ENCODE results near the gene PPRC1.

Gene PPRC1

DNA sequence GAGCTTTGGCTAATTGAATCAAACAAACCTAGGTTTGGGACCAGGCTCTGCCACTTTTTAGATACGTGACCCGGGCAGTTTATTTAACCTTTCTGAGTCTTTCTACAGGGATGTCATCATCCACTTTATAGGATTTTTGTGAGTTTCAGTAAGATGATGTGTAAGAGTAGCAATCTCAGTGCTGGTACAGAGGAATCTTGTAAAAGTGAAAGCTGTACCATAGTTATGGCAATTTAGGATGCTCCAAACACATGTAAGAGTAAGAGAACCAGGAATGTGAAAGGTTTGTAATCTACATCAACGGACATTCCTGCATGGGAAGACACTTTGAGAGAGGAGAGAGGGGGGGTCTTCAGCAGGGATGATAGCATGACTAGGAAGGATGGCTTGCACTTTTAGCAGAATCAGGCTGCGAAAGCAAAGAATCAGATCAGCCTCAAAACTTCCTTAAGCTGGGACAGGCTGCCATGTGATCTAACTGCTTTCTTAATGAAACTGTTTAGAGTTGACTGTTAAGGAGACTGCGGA, 20.3 kb downstream of the PPRC1 start:
- Histone ChIP-seq H3K18ac (ENCODE audit: low read length) (no peak overlapping the region), H3K23ac (ENCODE audit: low read length) (no peak overlapping the region), H3K4me1 (ENCODE audit: control insufficient read depth, low read depth, low read length) (peaks cover 4% of the 10 kb centered on the region), H3K4ac (ENCODE audit: low read depth, low read length) (no peak overlapping the region), H3K79me1 (ENCODE audit: low read length) (peaks cover 4% of the 10 kb centered on the region), H4K8ac (ENCODE audit: low read depth, low read length) (no peak overlapping the region), H2BK5ac (ENCODE audit: low read length) (no peak overlapping the region), H2AK5ac (ENCODE audit: low read length) (no peak overlapping the region), H3K4me2 (ENCODE audit: low read length) (peak overlapping the region; percentile 42), H3K9ac (ENCODE audit: low read length) (peak overlapping the region; percentile 90), H2BK15ac (replicated peaks; ENCODE audit: low read depth) (no peak overlapping the region), H4K5ac (ENCODE audit: low read length) (no peak overlapping the region), H2BK120ac (ENCODE audit: low read depth, low read length) (no peak overlapping the region), H3K27ac (ENCODE audit: low read depth, low read length) (no peak overlapping the region), H3K36me3 (ENCODE audit: control insufficient read depth, insufficient read depth, low read length) (peaks cover 12% of the 10 kb centered on the region), H3K4me3 (ENCODE audit: low read length) (peak overlapping the region; percentile 93), H3K27me3 (ENCODE audit: insufficient read depth, low read length, poor library complexity) (no peaks in the 10 kb centered on the region), H3K56ac (ENCODE audit: low read length) (peak overlapping the region; percentile 97), H3K79me2 (ENCODE audit: control insufficient read depth, insufficient read depth, low read length) (peaks cover 51% of the 10 kb centered on the region)
- no CpG with 5 or more reads among the region's 5 CpGs for WGBS (ENCODE audit: extremely low coverage, insufficient coverage, low lambda C conversion rate)
- peak; percentile 67 for DNase-seq

DNA sequence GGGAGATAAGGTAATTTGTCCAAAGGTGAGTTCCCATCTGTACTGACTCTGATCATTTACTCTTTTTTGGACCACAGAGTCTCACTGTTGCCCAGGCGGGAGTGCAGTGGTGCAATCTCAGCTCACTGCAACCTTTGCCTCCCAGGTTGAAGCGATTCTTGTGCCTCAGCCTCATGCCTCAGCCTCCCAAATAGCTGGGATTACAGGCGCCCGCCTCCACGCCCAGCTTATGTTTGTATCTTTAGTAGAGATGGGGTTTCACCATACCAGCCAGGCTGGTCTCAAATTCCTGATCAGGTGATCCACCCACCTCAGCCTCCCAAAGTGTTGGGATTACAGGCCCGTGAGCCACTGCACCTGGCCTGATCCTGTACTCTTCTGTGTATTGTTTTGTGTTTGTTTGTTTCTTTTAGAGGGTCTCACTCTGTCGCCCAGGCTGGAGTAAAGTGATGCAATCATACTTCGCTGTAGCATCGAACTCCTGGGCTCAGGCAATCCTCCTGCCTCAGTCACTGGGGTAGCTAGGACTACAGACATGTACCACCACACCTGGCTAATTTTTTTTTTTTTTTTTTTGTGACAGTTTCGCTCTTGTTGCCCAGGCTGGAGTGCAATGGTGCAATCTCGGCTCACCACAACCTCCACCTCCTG, 21.8 kb downstream of the PPRC1 start:
- WGBS (ENCODE audit: extremely low coverage, insufficient coverage, low lambda C conversion rate) = no CpG with 5 or more reads among the region's 11 CpGs
- H3K56ac ChIP-seq (ENCODE audit: low read length) = no peak overlapping the region
- H3K4me2 ChIP-seq (ENCODE audit: low read length) = no peak overlapping the region
- no peak overlapping the region for H2AK5ac ChIP-seq (ENCODE audit: low read length)
- no peaks in the 10 kb centered on the region for H3K27me3 ChIP-seq (ENCODE audit: insufficient read depth, low read length, poor library complexity)
- H2BK15ac ChIP-seq (replicated peaks; ENCODE audit: low read depth) = no peak overlapping the region
- no peak for DNase-seq
- peaks cover 16% of the 10 kb centered on the region for H3K36me3 ChIP-seq (ENCODE audit: control insufficient read depth, insufficient read depth, low read length)
- H3K27ac ChIP-seq (ENCODE audit: low read depth, low read length) = no peak overlapping the region
- peaks cover 4% of the 10 kb centered on the region for H3K79me1 ChIP-seq (ENCODE audit: low read length)
- no peak overlapping the region for H3K4ac ChIP-seq (ENCODE audit: low read depth, low read length)
- no peak overlapping the region for H3K23ac ChIP-seq (ENCODE audit: low read length)
- H4K5ac ChIP-seq (ENCODE audit: low read length) = no peak overlapping the region
- H3K9ac ChIP-seq (ENCODE audit: low read length) = no peak overlapping the region
- no peak overlapping the region for H3K4me3 ChIP-seq (ENCODE audit: low read length)
- peaks cover 4% of the 10 kb centered on the region for H3K4me1 ChIP-seq (ENCODE audit: control insufficient read depth, low read depth, low read length)
- H3K79me2 ChIP-seq (ENCODE audit: control insufficient read depth, insufficient read depth, low read length) = peaks cover 51% of the 10 kb centered on the region
- H2BK5ac ChIP-seq (ENCODE audit: low read length) = no peak overlapping the region
- no peak overlapping the region for H3K18ac ChIP-seq (ENCODE audit: low read length)
- H2BK120ac ChIP-seq (ENCODE audit: low read depth, low read length) = no peak overlapping the region
- no peak overlapping the region for H4K8ac ChIP-seq (ENCODE audit: low read depth, low read length)

DNA sequence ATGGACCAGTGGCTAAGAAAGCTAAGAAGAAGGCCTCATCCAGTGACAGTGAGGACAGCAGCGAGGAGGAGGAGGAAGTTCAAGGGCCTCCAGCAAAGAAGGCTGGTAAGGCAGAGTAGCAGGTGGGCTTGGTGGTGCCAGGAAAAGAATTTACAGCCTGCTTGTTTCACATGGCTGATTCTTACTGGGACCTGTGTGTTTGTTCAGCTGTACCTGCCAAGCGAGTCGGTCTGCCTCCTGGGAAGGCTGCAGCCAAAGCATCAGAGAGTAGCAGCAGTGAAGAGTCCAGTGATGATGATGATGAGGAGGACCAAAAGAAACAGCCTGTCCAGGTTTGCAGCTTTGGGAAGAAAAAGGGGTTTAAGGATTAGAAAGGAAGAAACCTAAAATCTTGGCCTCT, 24.4 kb downstream of the PPRC1 start:
- H3K23ac ChIP-seq (ENCODE audit: low read length) = no peak overlapping the region
- H2BK120ac ChIP-seq (ENCODE audit: low read depth, low read length) = no peak overlapping the region
- no peak overlapping the region for H3K9ac ChIP-seq (ENCODE audit: low read length)
- WGBS (ENCODE audit: extremely low coverage, insufficient coverage, low lambda C conversion rate) = no CpG with 5 or more reads among the region's 3 CpGs
- H2BK5ac ChIP-seq (ENCODE audit: low read length) = no peak overlapping the region
- DNase-seq = no peak
- H3K56ac ChIP-seq (ENCODE audit: low read length) = no peak overlapping the region
- no peaks in the 10 kb centered on the region for H3K27me3 ChIP-seq (ENCODE audit: insufficient read depth, low read length, poor library complexity)
- H3K4me1 ChIP-seq (ENCODE audit: control insufficient read depth, low read depth, low read length) = no peaks in the 10 kb centered on the region
- no peak overlapping the region for H3K18ac ChIP-seq (ENCODE audit: low read length)
- H4K5ac ChIP-seq (ENCODE audit: low read length) = no peak overlapping the region
- peaks cover 40% of the 10 kb centered on the region for H3K36me3 ChIP-seq (ENCODE audit: control insufficient read depth, insufficient read depth, low read length)
- no peak overlapping the region for H3K4ac ChIP-seq (ENCODE audit: low read depth, low read length)
- H3K79me1 ChIP-seq (ENCODE audit: low read length) = peaks cover 11% of the 10 kb centered on the region
- H3K4me2 ChIP-seq (ENCODE audit: low read length) = no peak overlapping the region
- no peak overlapping the region for H3K27ac ChIP-seq (ENCODE audit: low read depth, low read length)
- H2BK15ac ChIP-seq (replicated peaks; ENCODE audit: low read depth) = no peak overlapping the region
- H2AK5ac ChIP-seq (ENCODE audit: low read length) = no peak overlapping the region
- H3K79me2 ChIP-seq (ENCODE audit: control insufficient read depth, insufficient read depth, low read length) = peaks cover 51% of the 10 kb centered on the region
- no peak overlapping the region for H3K4me3 ChIP-seq (ENCODE audit: low read length)
- no peak overlapping the region for H4K8ac ChIP-seq (ENCODE audit: low read depth, low read length)

DNA sequence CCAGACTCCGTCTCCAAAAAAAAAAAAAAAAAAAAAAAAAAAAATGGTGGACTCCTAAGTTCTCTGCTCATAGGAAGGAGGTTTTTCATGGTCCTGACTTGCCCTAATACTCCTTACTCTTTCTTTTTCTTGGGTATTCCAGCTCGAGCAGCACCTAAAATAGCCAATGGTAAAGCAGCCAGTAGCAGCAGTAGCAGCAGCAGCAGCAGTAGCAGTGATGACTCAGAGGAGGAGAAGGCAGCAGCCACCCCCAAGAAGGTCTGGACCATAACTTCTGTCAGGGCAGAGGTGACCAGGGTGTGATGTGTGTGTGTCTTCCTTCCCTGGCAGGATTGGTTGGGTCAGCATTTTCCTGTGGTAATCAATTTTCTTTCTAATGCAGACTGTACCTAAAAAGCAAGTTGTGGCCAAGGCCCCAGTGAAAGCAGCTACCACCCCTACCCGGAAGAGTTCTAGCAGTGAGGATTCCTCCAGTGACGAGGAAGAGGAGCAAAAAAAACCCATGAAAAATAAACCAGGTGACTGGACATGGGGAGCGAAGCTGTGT, 26.3 kb downstream of the PPRC1 start:
- H3K4me1 ChIP-seq (ENCODE audit: control insufficient read depth, low read depth, low read length) = no peaks in the 10 kb centered on the region
- H4K5ac ChIP-seq (ENCODE audit: low read length) = no peak overlapping the region
- H3K56ac ChIP-seq (ENCODE audit: low read length) = no peak overlapping the region
- no peak overlapping the region for H2AK5ac ChIP-seq (ENCODE audit: low read length)
- H3K36me3 ChIP-seq (ENCODE audit: control insufficient read depth, insufficient read depth, low read length) = peaks cover 41% of the 10 kb centered on the region
- peaks cover 11% of the 10 kb centered on the region for H3K79me1 ChIP-seq (ENCODE audit: low read length)
- H2BK5ac ChIP-seq (ENCODE audit: low read length) = no peak overlapping the region
- H3K27me3 ChIP-seq (ENCODE audit: insufficient read depth, low read length, poor library complexity) = no peaks in the 10 kb centered on the region
- no peak overlapping the region for H3K4me2 ChIP-seq (ENCODE audit: low read length)
- no peak overlapping the region for H3K4me3 ChIP-seq (ENCODE audit: low read length)
- H3K4ac ChIP-seq (ENCODE audit: low read depth, low read length) = no peak overlapping the region
- H3K27ac ChIP-seq (ENCODE audit: low read depth, low read length) = no peak overlapping the region
- DNase-seq = no peak
- H3K79me2 ChIP-seq (ENCODE audit: control insufficient read depth, insufficient read depth, low read length) = peaks cover 32% of the 10 kb centered on the region
- no peak overlapping the region for H2BK15ac ChIP-seq (replicated peaks; ENCODE audit: low read depth)
- H3K9ac ChIP-seq (ENCODE audit: low read length) = no peak overlapping the region
- no peak overlapping the region for H3K18ac ChIP-seq (ENCODE audit: low read length)
- WGBS (ENCODE audit: extremely low coverage, insufficient coverage, low lambda C conversion rate) = no CpG with 5 or more reads among the region's 5 CpGs
- H3K23ac ChIP-seq (ENCODE audit: low read length) = no peak overlapping the region
- H4K8ac ChIP-seq (ENCODE audit: low read depth, low read length) = no peak overlapping the region
- no peak overlapping the region for H2BK120ac ChIP-seq (ENCODE audit: low read depth, low read length)

DNA sequence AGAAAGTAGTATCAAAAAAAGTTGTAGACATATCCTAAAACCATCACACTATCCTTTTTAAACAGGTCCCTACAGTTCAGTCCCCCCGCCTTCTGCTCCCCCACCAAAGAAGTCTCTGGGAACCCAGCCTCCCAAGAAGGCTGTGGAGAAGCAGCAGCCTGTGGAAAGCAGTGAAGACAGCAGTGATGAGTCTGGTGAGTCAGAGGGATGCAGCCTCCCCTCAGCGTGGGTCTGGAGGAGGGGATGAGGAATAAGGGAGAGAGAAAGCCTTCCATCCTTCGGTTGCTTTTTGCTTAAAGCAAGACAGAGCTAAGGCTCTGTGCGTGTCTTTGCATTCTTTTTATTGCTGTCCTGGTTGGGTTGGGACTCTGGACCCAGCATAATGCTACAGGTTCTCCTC, 27.0 kb downstream of the PPRC1 start:
- Histone ChIP-seq H3K79me1 (ENCODE audit: low read length) (peaks cover 11% of the 10 kb centered on the region), H2AK5ac (ENCODE audit: low read length) (no peak overlapping the region), H3K79me2 (ENCODE audit: control insufficient read depth, insufficient read depth, low read length) (peaks cover 25% of the 10 kb centered on the region), H3K18ac (ENCODE audit: low read length) (no peak overlapping the region), H3K4me1 (ENCODE audit: control insufficient read depth, low read depth, low read length) (no peaks in the 10 kb centered on the region), H3K56ac (ENCODE audit: low read length) (no peak overlapping the region), H2BK15ac (replicated peaks; ENCODE audit: low read depth) (no peak overlapping the region), H3K27me3 (ENCODE audit: insufficient read depth, low read length, poor library complexity) (no peaks in the 10 kb centered on the region), H3K9ac (ENCODE audit: low read length) (no peak overlapping the region), H4K5ac (ENCODE audit: low read length) (no peak overlapping the region), H3K4me3 (ENCODE audit: low read length) (no peak overlapping the region), H3K27ac (ENCODE audit: low read depth, low read length) (no peak overlapping the region), H3K23ac (ENCODE audit: low read length) (no peak overlapping the region), H2BK5ac (ENCODE audit: low read length) (no peak overlapping the region), H3K36me3 (ENCODE audit: control insufficient read depth, insufficient read depth, low read length) (peaks cover 41% of the 10 kb centered on the region), H3K4me2 (ENCODE audit: low read length) (no peak overlapping the region), H4K8ac (ENCODE audit: low read depth, low read length) (no peak overlapping the region), H2BK120ac (ENCODE audit: low read depth, low read length) (no peak overlapping the region), H3K4ac (ENCODE audit: low read depth, low read length) (no peak overlapping the region)
- WGBS (ENCODE audit: extremely low coverage, insufficient coverage, low lambda C conversion rate) = no CpG with 5 or more reads among the region's 4 CpGs
- no peak for DNase-seq
